HepG2 (cell line): Measurements from ENCODE around the gene BAG5. TPM values are rescaled to one million over a fixed set of nuclear protein-coding genes. Genes with fewer than 3 reads are reported as not detected.

Source experiments
- ATRX ChIP-seq: sonication (generic); formaldehyde crosslinking; IDR thresholded peaks from 2 replicates; pipeline ENCODE4 v1.4.0; 2020; ENCODE audit warnings: missing genetic modification reagents, borderline replicate concordance
- CAMTA2 ChIP-seq: sonication (generic); formaldehyde crosslinking; IDR thresholded peaks from 2 replicates; pipeline ENCODE4 v1.4.0; 2020; ENCODE audit warnings: mild to moderate bottlenecking, missing genetic modification reagents, borderline replicate concordance
- EHMT2 ChIP-seq: fragments of 200-600 bp; sonication (generic); IDR thresholded peaks from 2 replicates; pipeline ENCODE4 v1.7.0; 2017; ENCODE audit warnings: antibody characterized with exemption, low read depth, low read length, borderline replicate concordance
- HNRNPH1 ChIP-seq: fragments of 200-400 bp; formaldehyde crosslinking; optimal IDR thresholded peaks from 2 replicates; pipeline ENCODE3; 2017; ENCODE audit warnings: mild to moderate bottlenecking, low read depth, low read length
- KMT2A ChIP-seq: sonication (generic); formaldehyde crosslinking; IDR thresholded peaks from 2 replicates; pipeline ENCODE4 v1.4.0; 2020; ENCODE audit warnings: missing genetic modification reagents
- MLLT10 ChIP-seq: sonication (generic); formaldehyde crosslinking; IDR thresholded peaks from 2 replicates; pipeline ENCODE4 v1.4.0; 2020; ENCODE audit warnings: missing genetic modification reagents
- NFKB2 ChIP-seq: sonication (generic); formaldehyde crosslinking; IDR thresholded peaks from 2 replicates; pipeline ENCODE4 v1.4.0; 2020; ENCODE audit warnings: missing genetic modification reagents, borderline replicate concordance
- POLR2G ChIP-seq: fragments of 200-400 bp; formaldehyde crosslinking; IDR thresholded peaks from 2 replicates; pipeline ENCODE4 v1.6.1; 2018; ENCODE audit warnings: mild to moderate bottlenecking, low read depth, low read length, moderate library complexity
- RBFOX2 ChIP-seq: fragments of 200-400 bp; formaldehyde crosslinking; IDR thresholded peaks from 2 replicates; pipeline ENCODE4 v1.6.1; 2017; ENCODE audit warnings: low read depth, mild to moderate bottlenecking, low read length
- SOX13 ChIP-seq, 3 experiments: fragments of 450-650 bp in 1 of 3; sonication (generic) in 1 of 3; formaldehyde crosslinking in 1 of 3; IDR thresholded peaks in 2 of 3; conservative IDR thresholded peaks in 1 of 3; 2 replicates each; pipeline versions ENCODE4 v1.5.0 to v1.6.1; 2016 to 2020; ENCODE audit warnings: antibody characterized with exemption in 1 of 3, mild to moderate bottlenecking in 1 of 3, missing compliant biosample characterization in 1 of 3, missing genetic modification reagents in 1 of 3, moderate library complexity in 1 of 3
- SOX5 ChIP-seq: IDR thresholded peaks from 2 replicates; pipeline ENCODE4 v1.6.1; 2016; ENCODE audit warnings: borderline replicate concordance
- SOX6 ChIP-seq, 2 experiments: fragments of 450-650 bp in 1 of 2; sonication (generic) in 1 of 2; formaldehyde crosslinking in 1 of 2; IDR thresholded peaks; 2 replicates each; pipeline versions ENCODE4 v1.4.0 to v1.6.1; 2017 to 2020; ENCODE audit warnings: antibody characterized with exemption in 1 of 2, mild to moderate bottlenecking in 1 of 2, missing genetic modification reagents in 1 of 2
- SP140L ChIP-seq: sonication (generic); formaldehyde crosslinking; IDR thresholded peaks from 2 replicates; pipeline ENCODE4 v1.4.0; 2020; ENCODE audit warnings: missing genetic modification reagents, borderline replicate concordance
- SRSF9 ChIP-seq: fragments of 200-400 bp; formaldehyde crosslinking; IDR thresholded peaks from 2 replicates; pipeline ENCODE4 v1.6.1; 2018; ENCODE audit warnings: borderline replicate concordance, mild to moderate bottlenecking, low read depth, low read length; ENCODE audit not compliant: insufficient read depth, poor library complexity, severe bottlenecking
- ZFP36L1 ChIP-seq: sonication (generic); formaldehyde crosslinking; IDR thresholded peaks from 2 replicates; pipeline ENCODE4 v1.8.0; 2022; ENCODE audit warnings: mild to moderate bottlenecking, missing genetic modification reagents, moderate library complexity
- ZNF138 ChIP-seq: sonication (generic); formaldehyde crosslinking; IDR thresholded peaks from 2 replicates; pipeline ENCODE4 v1.5.0; 2020; ENCODE audit warnings: mild to moderate bottlenecking, low read depth, missing genetic modification reagents
- ZNF333 ChIP-seq: sonication (generic); formaldehyde crosslinking; IDR thresholded peaks from 2 replicates; pipeline ENCODE4 v1.4.0; 2020; ENCODE audit warnings: mild to moderate bottlenecking, missing genetic modification reagents, borderline replicate concordance
- ZNF549 ChIP-seq: sonication (generic); formaldehyde crosslinking; IDR thresholded peaks from 2 replicates; pipeline ENCODE4 v1.5.0; 2020; ENCODE audit warnings: missing genetic modification reagents
- ZNF614 ChIP-seq: IDR thresholded peaks from 2 replicates; pipeline ENCODE4 v1.6.1; 2018; ENCODE audit warnings: missing biosample characterization, missing genetic modification reagents, inconsistent platforms, borderline replicate concordance
- ZSCAN25 ChIP-seq: sonication (generic); formaldehyde crosslinking; IDR thresholded peaks from 2 replicates; pipeline ENCODE4 v1.8.0; 2022; ENCODE audit warnings: mild to moderate bottlenecking, missing genetic modification reagents
- polyA plus RNA-seq, 8 experiments: library from polyadenylated mRNA; depleted of rRNA in 3 of 8; stranded (reverse) in 7 of 8; unstranded in 1 of 8; fragments of >200 nt; fragmentation: Illumina TruSeq in 4 of 8; extraction: Trizol in 4 of 8; gene quantifications; 2 replicates each; pipeline versions ENCODE4 v1.2.1 to v1.2.3, GENCODE V29; 2011 to 2016; ENCODE audit warnings: low read depth in 4 of 8, missing spikeins in 1 of 8, mixed read lengths in 1 of 8; ENCODE audit not compliant: insufficient read depth in 1 of 8
- total RNA-seq, 5 experiments: library from RNA; depleted of rRNA; stranded (reverse); fragments of >200 nt; fragmentation: Illumina TruSeq; extraction: Trizol; gene quantifications; 2 replicates each; pipeline ENCODE4 v1.2.3, GENCODE V29; 2016; ENCODE audit warnings: low read depth in 1 of 5
- TF ChIP-seq, protein P1 (sequence below): IDR thresholded peaks from 2 replicates; pipeline ENCODE4 v1.6.1; 2012; ENCODE audit warnings: inconsistent platforms
- TF ChIP-seq, protein P2 (sequence below): sonication (generic); formaldehyde crosslinking; IDR thresholded peaks from 2 replicates; pipeline ENCODE4 v1.4.0; 2020; ENCODE audit warnings: missing genetic modification reagents
- TF ChIP-seq, protein P3 (sequence below): sonication (generic); formaldehyde crosslinking; IDR thresholded peaks from 2 replicates; pipeline ENCODE4 v1.5.1; 2020; ENCODE audit warnings: missing genetic modification reagents, mild to moderate bottlenecking, borderline replicate concordance

The BAG5 gene
- total and polyA plus RNA-seq, 2 of the 13 experiments (the other 11 are each of a cell fraction or from before 2014, with no cell fraction given) = 3.5 to 21.0 TPM

DNA sequence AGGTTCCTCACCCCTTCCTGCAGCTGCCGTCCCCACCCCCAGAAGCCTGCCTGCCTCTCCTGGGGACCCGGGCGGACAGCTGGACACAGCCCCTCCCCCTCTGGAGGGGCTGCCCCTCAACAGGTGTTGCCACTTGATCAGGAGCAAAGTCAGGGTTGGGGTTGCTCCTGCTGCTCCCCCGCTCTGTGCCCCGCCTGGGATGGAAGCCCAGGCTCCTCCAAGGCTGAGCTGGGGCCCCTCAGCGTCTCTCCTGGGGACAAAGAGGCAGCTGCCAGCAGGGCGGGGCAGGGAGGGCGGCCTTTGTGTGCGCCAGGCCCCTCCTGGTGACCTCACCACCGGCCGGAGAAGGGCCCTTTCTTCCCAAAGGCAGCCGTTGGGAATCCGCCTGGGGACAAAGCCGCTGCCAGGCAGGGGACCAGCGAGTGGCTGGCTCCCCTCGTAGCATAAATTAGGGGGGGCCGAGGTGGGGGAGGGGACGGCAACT, 19.8 kb downstream of the BAG5 start (continued):
- TF ChIP-seq ZSCAN25 (CRISPR knock-in tag) = no peak
- no peak for TF ChIP-seq SP140L (CRISPR knock-in tag)
- TF ChIP-seq MLLT10 (CRISPR knock-in tag) = no peak
- TF ChIP-seq, protein P1, sequence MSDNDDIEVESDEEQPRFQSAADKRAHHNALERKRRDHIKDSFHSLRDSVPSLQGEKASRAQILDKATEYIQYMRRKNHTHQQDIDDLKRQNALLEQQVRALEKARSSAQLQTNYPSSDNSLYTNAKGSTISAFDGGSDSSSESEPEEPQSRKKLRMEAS = no peak
- TF ChIP-seq SOX6 (IDR thresholded peaks at IDR 0.05) = no peak
- 0 out of 2 replicates have a peak, but pooled peaks have one; percentile 14 for TF ChIP-seq SOX6 (CRISPR knock-in tag; IDR thresholded peaks at IDR 0.05)
- no peak for TF ChIP-seq ZNF549 (CRISPR knock-in tag)
- TF ChIP-seq ZNF333 = no peak
- TF ChIP-seq CAMTA2 (CRISPR knock-in tag) = no peak
- TF ChIP-seq KMT2A = no peak
- peak; percentile 48; the same call in 1 of the 2 replicates for TF ChIP-seq SOX5 (CRISPR knock-in tag)
- no peak for TF ChIP-seq HNRNPH1
- TF ChIP-seq ZNF614 (CRISPR knock-in tag) = no peak
- TF ChIP-seq POLR2G = no peak
- TF ChIP-seq ZFP36L1 (CRISPR knock-in tag) = no peak
- TF ChIP-seq, protein P2, sequence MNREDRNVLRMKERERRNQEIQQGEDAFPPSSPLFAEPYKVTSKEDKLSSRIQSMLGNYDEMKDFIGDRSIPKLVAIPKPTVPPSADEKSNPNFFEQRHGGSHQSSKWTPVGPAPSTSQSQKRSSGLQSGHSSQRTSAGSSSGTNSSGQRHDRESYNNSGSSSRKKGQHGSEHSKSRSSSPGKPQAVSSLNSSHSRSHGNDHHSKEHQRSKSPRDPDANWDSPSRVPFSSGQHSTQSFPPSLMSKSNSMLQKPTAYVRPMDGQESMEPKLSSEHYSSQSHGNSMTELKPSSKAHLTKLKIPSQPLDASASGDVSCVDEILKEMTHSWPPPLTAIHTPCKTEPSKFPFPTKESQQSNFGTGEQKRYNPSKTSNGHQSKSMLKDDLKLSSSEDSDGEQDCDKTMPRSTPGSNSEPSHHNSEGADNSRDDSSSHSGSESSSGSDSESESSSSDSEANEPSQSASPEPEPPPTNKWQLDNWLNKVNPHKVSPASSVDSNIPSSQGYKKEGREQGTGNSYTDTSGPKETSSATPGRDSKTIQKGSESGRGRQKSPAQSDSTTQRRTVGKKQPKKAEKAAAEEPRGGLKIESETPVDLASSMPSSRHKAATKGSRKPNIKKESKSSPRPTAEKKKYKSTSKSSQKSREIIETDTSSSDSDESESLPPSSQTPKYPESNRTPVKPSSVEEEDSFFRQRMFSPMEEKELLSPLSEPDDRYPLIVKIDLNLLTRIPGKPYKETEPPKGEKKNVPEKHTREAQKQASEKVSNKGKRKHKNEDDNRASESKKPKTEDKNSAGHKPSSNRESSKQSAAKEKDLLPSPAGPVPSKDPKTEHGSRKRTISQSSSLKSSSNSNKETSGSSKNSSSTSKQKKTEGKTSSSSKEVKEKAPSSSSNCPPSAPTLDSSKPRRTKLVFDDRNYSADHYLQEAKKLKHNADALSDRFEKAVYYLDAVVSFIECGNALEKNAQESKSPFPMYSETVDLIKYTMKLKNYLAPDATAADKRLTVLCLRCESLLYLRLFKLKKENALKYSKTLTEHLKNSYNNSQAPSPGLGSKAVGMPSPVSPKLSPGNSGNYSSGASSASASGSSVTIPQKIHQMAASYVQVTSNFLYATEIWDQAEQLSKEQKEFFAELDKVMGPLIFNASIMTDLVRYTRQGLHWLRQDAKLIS (CRISPR knock-in tag) = no peak
- TF ChIP-seq ZNF138 (CRISPR knock-in tag) = no peak
- TF ChIP-seq SRSF9 = no peak
- 0 out of 2 replicates have a peak, but pooled peaks have one; percentile 22 for TF ChIP-seq RBFOX2
- no peak for TF ChIP-seq NFKB2 (CRISPR knock-in tag)
- no peak for TF ChIP-seq EHMT2
- no peak for TF ChIP-seq ATRX (CRISPR knock-in tag)
- TF ChIP-seq, protein P3, sequence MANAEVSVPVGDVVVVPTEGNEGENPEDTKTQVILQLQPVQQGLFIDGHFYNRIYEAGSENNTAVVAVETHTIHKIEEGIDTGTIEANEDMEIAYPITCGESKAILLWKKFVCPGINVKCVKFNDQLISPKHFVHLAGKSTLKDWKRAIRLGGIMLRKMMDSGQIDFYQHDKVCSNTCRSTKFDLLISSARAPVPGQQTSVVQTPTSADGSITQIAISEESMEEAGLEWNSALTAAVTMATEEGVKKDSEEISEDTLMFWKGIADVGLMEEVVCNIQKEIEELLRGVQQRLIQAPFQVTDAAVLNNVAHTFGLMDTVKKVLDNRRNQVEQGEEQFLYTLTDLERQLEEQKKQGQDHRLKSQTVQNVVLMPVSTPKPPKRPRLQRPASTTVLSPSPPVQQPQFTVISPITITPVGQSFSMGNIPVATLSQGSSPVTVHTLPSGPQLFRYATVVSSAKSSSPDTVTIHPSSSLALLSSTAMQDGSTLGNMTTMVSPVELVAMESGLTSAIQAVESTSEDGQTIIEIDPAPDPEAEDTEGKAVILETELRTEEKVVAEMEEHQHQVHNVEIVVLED (CRISPR knock-in tag) = no peak
- no peak for TF ChIP-seq SOX13 (IDR thresholded peaks at IDR 0.05)
- TF ChIP-seq SOX13 (CRISPR knock-in tag; conservative IDR thresholded peaks at IDR 0.05 in 1 of 2, IDR thresholded peaks at IDR 0.05 in 1 of 2) = peak in 1 of 2 experiments; percentile 57; a peak in 2 of 4 replicates
